Stimulated activated CD8-positive, alpha-beta memory T cell treated with anti-CD3 and anti-CD28 coated beads, Interleukin-4, amount 100 ng/mL, for 24 hours (primary cell): Measurements from ENCODE around the gene L2HGDH.
"Not testable (repeated sequence)": the region's sequence is repeated elsewhere in the genome, so short reads cannot be mapped to it uniquely, and the experiment has no call there.

Source experiments
- DNase-seq: peaks from one replicate; pipeline ENCODE4 v3.0.0-alpha.2; 2020; ENCODE audit warnings: low read depth

L2HGDH gene

GRCh38 chr14:50339178-50339804 lies 27.3 kb upstream of the L2HGDH start:
- no peak for DNase-seq

- DNase-seq = no peak
These were observed 26.6 kb upstream of the L2HGDH start for GRCh38 chr14:50338587-50338986.

DNA sequence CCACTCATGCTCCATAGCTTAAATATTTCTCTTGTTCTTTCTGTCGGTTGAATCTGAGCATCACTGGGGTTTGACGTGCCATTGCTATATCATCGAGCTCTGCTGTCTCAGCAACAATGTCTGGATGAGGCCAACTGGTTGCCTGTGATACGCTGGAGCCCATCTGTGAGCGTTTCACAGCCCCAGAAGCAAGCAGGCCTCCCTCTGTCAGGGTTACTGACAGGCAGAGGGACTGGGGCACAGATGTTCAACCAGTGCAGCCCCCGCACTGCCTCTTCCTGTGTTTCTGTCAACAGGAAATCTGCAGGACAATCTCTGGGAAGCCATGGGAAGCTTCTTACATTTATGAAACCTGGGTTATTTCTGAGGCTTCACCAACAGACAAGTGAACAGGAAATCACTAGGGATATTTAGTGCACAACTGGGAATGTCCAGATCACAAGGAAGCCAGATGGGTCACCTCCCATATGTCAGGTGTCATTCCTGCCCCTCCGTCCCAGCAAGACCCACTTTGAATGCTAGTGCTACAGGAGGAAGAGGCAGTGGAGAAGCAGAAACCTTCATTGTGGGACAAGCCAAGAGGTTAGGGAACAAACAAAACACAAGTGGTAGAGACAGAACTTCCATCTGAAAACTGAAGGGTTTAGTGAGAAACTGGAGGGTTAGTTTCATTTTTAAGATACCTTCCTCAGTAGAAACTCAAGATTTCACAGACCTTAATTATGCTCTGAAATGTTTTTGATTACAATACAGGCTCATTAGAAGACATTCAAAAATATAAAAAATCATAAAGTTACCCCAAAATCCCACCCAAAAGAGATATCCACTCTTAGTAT lies 24.2 kb upstream of the L2HGDH start:
- no peak for DNase-seq

- DNase-seq = no peak
These were observed 23.4 kb upstream of the L2HGDH start for GRCh38 chr14:50335389-50335788.

DNA sequence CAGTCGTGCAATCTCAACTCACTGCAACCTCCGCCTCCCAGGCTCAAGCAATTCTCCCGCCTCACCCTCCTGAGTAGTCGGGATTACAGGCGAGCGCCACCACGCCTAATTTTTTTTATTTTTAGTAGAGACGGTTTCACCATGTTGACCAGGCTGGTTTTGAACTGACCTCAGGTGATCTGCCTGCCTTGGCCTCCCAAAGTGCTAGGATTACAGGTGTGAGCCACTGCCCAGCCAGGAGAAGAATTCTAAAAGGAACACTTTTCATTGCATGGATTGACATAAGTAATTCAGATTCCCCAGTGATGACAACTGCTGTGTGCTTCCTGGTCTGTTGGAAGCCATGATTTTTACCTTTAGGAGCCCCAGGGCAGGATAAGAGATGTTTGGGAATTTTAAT lies 22.2 kb upstream of the L2HGDH start:
- DNase-seq = no peak

GRCh38 chr14:50333014-50333509 lies 21.0 kb upstream of the L2HGDH start:
- DNase-seq = no peak

- no peak for DNase-seq
These were observed 19.6 kb upstream of the L2HGDH start for GRCh38 chr14:50331596-50331995.

GRCh38 chr14:50321009-50321660 lies 9.1 kb upstream of the L2HGDH start:
- peak; percentile 15 for DNase-seq

DNA sequence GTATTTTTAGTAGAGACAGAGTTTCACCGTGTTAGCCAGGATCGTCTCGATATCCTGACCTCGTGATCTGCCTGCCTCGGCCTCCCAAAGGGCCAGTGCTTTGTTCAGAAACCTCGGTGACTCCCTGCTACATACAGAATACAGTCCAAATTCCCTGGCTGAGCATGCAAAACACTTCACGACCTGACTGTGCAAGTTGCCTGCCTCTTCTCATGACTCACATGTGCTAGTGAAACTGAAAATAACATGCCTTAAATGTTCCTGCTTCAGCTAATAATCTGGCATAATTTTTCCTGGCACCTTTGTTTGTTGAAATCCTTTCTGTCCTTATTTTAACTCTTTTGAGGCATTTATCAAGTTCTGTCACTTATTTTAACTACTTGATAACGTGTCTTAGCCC lies 8.3 kb upstream of the L2HGDH start:
- DNase-seq = no peak

DNA sequence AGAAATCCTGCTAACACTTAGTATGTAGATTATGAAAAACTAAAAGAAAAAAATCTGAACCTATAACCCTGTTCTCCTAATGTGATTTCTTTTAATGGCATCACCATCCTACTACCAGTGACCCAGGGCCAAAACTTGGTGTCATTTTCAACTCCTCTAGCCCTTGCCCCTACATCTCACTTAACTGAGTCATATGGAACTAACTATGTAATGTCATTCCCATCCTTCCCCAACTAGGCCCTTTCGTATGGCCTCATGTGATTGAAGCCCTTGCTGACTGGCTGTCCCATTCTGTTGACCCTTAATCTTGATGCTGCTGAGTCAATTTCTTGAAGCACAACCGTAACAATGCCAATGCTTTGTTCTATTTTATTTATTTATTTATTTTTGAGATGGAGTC lies 7.7 kb upstream of the L2HGDH start:
- DNase-seq = no peak

GRCh38 chr14:50319293-50319692 lies 7.3 kb upstream of the L2HGDH start:
- DNase-seq = no peak

DNA sequence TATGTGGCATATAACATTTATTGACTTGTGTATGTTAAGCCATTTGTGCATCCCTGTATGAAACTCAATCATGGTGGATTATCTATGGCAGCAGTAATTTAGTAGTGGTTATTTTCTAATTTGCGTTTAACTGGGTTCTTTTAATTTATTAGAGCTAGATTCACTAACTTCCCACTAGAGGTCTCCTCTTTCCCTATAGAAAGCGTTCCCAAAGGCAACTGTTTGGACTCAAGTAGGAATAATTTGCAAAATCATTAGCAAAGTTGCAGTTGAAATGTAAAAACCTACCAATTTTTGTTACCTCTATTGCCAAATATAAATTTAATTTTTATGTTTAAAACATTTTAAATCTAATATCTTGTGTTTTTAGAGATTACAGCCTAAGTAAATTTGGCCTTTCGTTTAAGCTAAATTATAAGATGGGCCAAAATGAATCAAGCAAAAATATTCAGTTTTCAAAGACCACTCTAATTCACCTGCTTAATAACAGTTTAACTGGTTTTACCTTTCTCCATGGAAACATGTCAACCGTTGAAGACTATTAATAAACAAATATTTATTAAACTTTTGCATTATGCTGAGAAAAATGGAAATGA lies 6.1 kb upstream of the L2HGDH start:
- DNase-seq = no peak

DNA sequence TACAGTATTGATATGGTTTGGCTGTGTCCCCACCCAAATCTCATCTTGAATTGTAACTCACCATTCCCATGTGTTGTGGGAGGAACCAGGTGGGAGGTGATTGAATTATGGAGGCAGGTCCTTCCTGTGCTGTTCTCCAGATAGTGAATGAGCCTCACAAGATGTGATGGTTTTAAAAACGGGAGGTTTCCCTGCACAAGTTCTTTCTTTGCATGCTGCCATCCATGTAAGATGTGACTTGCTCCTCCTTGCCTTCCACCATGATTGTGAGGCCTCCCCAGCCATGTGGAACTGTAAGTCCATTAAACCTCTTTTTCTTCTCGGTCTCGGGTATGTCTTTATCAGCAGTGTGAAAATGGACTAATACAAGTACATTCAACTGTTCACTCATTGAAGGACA lies 2.1 kb upstream of the L2HGDH start:
- not testable (repeated sequence) for DNase-seq

DNA sequence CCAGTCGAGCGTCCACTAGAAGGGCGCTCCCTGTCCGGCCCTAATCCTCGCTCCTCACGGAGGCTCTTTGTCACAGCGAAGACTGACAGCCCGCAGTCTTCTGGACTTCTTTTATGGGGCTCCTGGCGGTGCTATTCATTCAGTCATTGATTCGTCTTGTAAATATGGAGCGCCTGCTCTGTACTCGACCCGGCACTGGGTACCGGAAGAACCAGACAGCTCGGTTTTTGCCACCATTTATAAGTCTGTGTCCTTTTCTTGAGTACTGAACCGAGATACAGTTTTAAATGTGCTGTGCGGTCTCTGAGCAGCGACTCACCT lies 665 bp upstream of the L2HGDH start:
- no peak for DNase-seq

GRCh38 chr14:50311337-50311971 lies 575 bp downstream of the L2HGDH start:
- no peak for DNase-seq

GRCh38 chr14:50310445-50310844 lies 1.6 kb downstream of the L2HGDH start:
- no peak for DNase-seq

GRCh38 chr14:50308363-50308915 lies 3.6 kb downstream of the L2HGDH start:
- DNase-seq = no peak

GRCh38 chr14:50303744-50304471 lies 8.1 kb downstream of the L2HGDH start:
- no peak for DNase-seq

DNA sequence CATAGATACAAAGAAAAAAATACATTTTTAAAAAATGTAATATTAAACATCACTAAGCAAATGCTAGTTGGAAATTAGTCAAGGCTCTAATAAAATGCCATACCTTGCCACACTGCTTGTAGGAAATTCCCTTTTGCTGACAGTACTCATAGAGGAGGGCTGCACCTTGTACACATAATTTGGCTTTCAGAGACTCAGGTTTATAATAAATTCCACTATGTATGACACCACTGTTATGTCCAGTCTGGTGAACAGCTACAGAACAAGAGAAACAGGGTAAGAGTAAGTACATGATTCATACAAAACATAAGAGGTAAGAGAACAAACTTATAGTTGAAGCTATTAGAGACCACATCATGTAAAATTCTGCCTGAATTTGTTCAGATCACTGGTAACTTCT lies 10.1 kb downstream of the L2HGDH start:
- no peak for DNase-seq

- no peak for DNase-seq
These were observed 12.4 kb downstream of the L2HGDH start for GRCh38 chr14:50299585-50299984.

GRCh38 chr14:50290306-50290705 lies 21.7 kb downstream of the L2HGDH start:
- no peak for DNase-seq
